T-helper 22 cell (primary cell): Measurements from ENCODE around the gene PHACTR2.
A peak's percentile ranks its signal among the peaks of the same experiment; 100 is the strongest.
"Not testable (repeated sequence)": the region's sequence is repeated elsewhere in the genome, so short reads cannot be mapped to it uniquely, and the experiment has no call there.

Source experiments
- DNase-seq: peaks from one replicate; pipeline ENCODE4 v3.0.0-alpha.2; 2020; ENCODE audit warnings: low read depth

Gene PHACTR2

DNA sequence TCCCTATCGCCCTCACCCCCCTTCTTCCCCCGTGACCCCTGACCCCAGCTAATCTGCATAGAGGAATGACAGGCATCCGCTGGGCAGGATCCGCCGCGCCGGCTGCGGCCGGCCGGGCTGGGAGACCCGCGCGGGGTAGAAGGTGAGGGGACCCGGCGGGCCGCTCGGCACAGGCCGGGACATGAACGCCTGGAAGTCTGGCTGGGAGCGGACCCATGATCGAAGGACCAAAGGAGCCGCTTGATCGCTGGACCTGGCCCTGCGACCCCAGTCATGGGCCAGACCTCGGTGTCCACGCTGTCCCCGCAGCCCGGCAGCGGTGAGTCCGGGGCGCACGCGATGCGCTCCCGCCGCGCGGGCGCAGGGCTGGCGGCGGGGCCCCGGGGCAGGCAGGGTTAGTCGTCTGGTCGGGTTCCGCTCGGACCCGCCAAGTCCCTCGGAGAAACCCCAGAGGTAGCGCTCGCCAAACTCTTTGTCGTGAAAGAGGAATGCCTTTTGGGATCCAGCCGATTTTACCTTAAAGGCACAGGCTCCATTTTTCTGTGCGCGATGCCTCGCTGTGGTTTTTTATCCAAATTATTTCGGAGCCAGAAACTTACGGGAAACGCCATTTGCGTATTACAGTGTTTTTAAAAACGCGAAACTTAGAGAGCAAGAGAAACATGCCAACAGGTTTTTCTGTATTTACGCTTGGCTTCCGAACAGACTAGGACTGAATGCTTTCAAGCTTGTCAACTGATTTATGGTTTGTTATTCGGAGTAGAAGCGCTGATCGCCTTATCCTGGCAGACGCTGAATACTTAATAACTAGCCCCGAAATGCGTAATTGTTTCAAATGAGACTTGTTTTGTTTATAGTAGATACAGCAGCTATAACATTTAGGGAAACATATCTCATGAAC, at the start of gene PHACTR2:
Gene PHACTR2, plus strand, starts transcription at position 75 of the 901 bp plus-strand sequence. Its CDS starts 199 bp downstream, at position 274.
- DNase-seq = peak; percentile 13

DNA sequence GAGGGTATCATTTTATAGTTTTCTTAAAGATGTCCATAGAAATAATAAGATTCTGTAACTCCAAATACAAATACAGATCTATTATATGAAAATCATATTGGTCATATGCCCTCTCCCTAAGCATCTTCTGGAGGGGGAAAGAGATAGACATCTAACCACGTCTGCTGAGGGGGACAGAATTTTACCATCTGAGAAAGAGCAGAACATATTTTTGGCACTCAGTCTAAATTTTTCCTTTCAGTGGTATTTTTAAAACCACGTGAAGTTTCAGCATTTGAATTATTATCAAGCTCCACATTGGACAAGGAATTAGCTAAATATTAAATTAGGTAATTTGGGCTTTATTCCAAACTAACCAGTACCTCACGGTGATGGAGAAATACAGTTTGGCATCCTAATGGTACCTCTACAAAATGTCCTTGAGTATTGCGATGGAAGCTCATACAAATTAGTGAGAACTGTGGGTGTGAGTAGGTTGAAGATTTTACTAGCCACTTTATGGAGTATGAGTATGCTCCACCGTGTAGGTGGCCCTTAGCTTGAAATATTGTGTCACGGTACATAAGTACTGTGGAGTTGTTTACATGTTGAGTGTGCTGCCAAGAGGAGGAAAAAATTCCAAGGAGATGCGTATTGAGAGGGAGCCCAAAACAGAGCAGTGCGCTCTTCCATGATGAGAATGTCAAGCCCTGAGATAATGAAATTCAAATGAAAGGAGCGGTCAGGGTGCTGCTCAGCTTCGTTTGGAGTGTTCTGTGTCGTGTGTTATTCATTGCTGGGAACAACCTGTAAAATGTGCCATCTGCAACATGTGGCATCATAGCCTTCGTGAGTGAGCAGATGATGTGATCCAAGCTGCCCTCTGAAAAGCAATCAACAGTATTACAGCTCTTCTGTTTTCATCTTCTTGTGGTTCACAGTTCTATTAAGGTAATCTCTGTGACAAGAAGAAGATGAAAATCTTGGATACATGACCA, 48.4 kb upstream of the PHACTR2 start:
- DNase-seq = no peak

DNA sequence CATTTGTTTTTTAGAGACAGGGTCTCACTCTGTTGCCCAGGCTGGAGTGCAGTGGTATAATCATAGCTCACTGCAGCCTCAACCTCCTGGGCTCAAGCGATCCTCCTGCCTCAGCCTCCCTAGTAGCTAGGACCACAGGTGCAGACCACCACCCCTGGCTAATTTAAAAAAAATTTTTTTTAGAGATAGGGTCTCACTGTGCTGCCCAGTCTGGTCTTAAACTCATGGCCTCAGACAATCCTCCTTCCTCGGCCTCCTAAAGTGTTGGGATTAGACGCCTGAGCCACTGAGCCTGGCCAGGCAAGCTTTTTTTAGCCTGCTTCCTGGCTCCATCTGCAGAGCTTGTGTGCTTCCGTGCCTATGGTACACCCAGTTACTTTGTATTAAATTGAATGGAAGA, 46.6 kb upstream of the PHACTR2 start:
- not testable (repeated sequence) for DNase-seq

DNA sequence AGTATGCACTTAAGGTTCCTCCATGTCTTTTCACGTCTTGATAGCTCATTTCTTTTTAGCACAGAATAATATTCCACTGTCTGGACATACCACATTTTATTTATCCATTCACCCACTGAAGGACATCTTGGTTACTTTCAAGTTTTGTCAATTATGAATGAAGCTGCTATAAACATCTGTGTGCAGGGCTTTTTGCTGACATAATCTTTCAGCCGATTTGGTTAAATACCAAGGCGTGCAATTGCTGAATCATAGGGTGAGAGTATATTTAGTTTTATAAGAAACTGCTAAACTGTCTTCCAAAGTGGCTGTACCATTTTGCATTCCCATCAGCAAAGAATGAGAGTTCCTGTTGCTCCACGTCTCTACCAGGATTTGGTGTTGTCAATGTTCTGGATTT, 44.9 kb upstream of the PHACTR2 start:
- no peak for DNase-seq

DNA sequence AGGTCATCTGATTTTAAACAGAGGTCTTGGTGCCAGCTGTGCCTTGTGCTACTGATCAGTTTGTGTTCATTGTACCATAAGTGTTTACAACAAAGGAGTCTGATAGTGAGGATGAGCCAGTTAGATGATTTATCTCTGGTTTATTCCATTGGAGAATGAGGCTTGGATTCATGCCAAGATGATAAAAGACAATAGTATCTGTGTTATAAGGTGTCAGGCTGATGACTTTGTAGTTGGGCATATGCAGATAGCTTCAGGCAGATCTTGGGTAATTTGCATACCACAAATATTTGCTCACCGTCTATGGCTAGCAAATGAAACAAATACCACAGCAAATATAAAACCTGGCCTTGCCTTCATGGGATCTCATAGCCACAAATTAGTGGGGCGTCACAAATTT, 43.3 kb upstream of the PHACTR2 start:
- no peak for DNase-seq

DNA sequence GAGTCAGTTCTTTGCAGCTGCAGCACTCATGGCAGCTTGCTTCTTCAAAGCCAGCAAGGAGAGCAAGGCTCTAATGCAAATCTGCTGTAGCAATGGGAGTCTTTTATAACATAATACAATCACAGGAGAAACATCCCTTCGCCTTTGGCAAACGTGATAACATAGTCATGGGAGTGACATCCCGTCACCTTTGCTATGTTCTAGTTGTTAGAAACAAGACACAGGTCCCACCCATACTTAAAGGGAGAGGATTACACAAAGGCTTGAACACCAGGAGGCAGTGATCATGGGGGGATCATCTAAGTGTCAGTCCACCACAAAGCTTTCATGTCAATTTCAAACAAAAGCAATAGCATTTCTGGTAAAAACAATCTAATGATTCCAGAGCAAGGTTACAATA, 40.1 kb upstream of the PHACTR2 start:
- no peak for DNase-seq

DNA sequence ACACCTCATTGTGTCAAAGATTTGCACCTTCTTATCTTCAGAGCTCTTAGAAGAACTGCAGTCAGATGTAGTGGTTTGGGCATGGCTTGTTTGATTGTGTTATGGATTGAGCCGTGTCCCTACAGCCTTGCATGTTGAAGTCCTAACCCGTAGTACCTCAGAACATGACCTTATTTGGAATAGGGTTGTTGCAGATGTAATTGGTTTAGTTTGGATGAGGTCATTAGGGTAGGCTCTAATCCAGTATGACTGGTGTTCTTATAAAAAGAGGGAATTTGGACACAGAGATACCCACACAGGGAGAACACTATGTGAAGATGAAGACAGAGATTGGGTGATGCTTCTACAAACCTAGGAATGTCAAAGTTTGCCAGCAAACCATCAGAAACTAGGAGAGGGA, 35.4 kb upstream of the PHACTR2 start:
- DNase-seq = no peak

DNA sequence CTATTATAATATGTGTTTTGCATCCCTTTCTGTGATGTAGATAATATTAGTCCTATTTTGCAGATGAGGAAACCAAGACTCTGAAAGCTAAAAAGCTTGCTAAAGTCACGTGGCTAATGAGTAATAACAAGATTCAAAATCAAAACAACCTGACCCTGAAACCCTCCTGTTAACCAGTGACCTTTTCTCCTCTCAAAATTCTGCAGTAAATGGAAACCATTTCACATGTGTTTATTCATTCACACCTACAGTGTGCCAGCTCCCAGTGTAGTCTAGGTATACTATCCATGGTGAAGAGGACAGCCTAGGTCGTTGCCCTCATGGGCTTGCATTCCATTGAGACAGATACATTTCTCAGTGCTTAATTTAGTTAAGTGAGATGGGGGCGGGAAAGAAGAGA, 30.6 kb upstream of the PHACTR2 start:
- DNase-seq = no peak

DNA sequence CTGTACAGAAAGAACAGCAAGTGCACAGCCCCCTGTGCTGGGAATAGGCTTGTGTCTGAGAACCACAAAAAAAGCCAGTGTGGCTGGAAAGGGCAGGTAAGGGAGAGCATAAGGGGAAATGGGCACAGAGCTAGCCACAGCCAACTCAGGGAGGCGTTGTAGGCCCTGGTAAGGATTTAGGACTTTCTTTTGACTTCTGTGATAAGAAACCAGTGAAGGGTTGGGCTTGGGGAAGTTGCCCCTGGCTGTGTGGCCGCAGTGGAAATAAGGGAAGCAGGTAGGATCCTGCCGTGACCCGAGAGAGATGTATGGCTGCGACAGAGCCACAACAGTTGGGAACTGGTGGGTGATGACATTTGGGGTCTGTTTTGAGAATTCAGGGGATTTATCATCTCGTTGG, 30.0 kb upstream of the PHACTR2 start:
- DNase-seq = no peak

DNA sequence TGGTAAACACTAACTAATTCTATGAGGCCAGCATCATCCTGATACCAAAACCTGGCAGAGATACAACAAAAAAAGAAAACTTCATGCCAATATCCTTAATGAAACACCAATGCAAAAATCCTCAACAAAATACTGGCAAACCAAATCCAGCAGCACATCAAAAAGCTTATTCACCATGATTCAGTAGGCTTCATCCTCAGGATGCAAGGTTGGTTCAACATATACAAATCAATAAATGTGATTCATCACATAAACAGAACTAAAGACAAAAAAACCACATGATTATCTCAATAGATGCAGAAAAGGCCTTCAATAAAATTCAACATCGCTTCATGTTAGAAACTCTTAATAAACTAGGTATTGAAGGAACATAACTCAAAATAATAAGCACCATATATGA, 28.4 kb upstream of the PHACTR2 start:
- DNase-seq = not testable (repeated sequence)

DNA sequence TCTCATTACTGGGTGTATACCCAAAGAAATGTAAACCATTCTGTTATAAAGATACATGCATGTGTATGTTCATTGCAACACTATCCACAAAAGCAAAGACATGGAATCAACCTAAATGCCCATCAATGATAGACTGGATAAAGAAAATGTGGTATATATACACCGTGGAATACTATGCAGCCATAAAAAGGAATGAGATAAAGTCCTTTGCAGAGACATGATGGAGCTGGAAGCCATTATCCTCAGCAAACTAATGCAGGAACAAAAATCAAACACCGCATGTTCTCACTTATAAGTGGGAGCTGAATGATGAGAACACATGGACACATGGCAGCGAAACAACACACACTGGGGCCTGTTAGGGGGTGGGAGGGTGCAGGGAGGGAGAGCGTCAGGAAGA, 26.4 kb upstream of the PHACTR2 start:
- not testable (repeated sequence) for DNase-seq

DNA sequence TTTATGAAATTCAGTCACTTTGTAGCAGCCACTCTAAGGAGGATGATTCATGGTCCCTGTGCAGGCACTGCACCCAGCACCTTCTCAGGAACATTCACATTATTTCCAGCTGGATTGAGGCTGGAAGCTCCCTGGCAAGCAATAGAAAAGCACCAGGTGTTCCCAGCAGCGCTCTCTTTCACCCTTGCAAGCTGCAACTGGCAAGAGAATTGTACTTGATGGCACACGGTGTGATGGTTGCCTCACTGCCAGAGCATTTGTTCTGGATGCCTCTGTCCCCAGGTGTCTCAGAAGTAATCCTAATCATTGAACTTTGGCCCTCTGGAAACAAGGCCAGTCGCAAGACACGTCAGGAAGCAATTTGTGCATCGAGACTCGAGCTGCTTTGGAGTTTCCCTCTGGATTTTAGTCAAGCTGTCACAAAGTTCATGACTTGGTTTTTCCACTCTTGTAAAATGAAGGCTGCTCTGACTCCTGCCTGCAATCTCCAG, 24.9 kb upstream of the PHACTR2 start:
- DNase-seq = no peak

DNA sequence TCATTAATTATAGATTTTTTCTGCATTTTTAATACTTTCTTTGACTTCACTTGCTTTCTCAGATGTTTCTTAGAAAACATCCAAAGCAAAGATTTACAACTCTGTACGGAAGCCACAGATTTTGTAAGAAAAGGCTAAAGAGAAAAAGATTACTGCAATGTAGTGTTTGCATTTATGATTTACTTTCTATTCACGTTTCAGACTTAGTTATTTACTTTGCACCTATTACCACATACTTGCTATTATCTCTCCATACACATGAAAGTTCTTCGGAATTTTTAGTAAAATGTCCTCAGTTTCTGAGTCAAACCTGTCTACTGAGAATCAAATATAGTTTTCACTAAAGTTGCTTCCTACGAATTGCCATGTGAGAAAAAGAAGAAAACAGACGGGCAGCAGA, 22.2 kb upstream of the PHACTR2 start:
- DNase-seq = no peak

DNA sequence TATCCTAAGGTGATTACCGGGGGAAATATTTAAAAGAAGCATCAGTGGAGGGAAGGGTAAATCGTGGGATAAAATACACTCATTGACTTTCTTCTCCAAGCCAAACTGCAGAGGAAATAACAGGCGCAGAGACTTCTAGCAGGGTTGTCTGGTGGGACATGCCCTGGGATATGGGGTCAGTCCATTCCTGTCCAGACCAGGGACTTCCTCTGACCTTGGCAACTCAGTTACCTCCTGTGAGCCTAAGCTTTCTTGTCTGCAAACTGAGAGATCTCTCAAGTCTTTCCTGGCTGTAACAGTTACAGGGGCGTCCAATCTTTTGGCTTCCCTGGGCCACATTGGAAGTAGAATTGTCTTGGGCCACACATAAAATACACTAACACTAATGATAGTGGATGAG, 21.7 kb upstream of the PHACTR2 start:
- no peak for DNase-seq

DNA sequence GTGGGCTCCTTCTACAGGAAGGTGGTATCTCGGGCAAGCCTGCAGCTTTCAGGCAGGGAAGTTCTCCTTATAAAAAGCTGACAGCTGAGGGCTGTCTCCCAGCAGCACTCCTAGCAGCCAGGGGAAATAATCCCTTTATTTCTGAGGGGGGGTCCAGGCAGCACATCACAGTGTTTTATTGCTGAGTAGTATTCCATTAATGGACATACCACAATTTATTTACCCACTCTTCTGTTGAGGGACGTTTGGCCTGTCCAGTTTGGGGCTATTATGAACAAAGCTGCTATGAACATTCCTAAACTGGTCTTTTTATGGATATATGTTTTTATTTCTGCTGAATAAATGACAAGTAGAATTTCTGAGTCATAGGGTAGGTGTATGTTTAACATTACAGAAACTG, 20.0 kb upstream of the PHACTR2 start:
- no peak for DNase-seq

DNA sequence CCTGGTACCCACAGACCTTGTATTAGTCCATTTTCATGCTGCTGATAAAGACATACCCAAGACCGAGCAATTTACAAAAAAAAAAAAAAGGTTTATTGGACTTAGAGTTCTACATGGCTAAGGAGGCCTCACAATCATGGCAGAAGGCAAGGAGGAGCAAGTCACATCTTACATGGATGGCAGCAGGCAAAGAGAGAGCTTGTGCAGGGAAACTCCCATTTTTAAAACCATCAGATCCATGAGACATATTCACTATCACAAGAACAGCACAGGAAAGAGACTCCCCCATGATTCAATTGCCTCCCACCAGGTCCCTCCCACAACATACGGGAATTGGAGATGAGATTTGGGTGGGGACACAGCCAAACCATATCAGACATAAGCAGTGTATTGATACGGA, 17.6 kb upstream of the PHACTR2 start:
- not testable (repeated sequence) for DNase-seq

DNA sequence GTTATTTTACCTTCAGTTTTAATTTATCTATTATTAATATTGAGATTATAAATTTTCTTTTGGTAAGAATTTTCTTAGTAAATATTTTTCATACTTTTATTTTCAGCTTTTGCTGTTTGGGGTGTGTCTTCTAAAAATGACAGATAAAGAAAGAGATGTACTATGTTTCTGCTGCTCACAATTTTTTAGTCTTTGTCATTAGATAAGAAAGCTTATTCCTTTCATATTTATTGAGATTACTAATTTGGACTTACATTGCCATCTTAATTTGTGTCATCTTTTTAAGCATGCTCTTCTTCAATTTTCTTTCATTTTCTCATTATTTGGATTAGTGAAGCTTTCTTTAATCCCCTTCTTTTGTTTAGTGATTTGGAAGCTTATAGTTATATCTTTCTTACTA, 13.6 kb upstream of the PHACTR2 start:
- DNase-seq = no peak

DNA sequence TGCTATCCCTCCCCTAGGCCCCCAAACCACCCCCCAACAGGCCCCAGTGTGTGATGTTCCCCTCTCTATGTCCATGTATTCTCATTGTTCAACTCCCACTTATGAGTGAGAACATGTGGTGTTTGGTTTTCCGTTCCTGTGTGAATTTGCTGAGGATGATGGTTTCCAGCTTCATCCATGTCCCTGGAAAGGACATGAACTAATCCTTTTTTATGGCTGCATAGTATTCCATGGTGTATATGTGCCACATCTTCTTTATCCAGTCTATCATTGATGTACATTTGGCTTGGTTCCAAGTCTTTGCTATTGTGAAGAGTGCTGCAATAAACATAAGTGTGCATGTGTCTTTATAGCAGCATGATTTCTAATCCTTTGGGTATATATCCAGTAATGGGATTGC, 11.8 kb upstream of the PHACTR2 start:
- not testable (repeated sequence) for DNase-seq

DNA sequence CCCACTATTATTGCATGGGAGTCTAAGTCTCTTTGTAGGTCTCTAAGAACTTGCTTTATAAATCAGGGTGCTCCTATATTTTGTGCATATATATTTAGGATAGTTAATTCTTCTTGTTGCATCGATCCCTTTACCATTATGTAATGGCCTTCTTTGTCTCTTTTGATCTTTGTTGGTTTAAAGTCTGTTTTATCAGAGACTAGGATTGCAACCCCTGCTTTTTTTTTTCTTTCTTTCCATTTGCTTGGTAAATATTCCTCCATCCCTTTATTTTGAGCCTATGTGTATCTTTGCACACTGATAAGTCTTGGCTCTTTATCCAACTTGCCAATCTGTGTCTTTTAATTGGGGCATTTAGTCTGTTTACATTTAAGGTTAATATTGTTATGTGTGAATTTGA, 8.3 kb upstream of the PHACTR2 start:
- DNase-seq = not testable (repeated sequence)

DNA sequence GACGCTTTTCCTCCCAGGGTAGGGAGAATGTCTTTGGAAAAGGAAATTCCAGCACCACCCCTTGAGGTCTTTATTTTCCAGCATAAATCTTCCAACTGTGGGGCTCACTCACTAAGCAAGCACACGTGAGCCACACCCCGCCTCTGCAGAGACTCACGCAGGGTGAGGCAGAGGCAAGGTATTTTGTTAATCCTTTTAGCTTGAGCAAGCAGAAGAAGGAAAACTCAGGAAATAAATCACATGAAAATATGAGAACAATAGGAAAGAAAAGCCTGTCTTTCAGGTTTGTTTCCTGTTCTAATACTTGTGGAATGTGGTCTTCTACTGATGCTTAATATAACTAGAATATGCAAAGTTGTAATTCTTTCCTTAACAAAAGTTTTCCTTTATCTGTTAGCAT, 4.1 kb upstream of the PHACTR2 start:
- DNase-seq = no peak

DNA sequence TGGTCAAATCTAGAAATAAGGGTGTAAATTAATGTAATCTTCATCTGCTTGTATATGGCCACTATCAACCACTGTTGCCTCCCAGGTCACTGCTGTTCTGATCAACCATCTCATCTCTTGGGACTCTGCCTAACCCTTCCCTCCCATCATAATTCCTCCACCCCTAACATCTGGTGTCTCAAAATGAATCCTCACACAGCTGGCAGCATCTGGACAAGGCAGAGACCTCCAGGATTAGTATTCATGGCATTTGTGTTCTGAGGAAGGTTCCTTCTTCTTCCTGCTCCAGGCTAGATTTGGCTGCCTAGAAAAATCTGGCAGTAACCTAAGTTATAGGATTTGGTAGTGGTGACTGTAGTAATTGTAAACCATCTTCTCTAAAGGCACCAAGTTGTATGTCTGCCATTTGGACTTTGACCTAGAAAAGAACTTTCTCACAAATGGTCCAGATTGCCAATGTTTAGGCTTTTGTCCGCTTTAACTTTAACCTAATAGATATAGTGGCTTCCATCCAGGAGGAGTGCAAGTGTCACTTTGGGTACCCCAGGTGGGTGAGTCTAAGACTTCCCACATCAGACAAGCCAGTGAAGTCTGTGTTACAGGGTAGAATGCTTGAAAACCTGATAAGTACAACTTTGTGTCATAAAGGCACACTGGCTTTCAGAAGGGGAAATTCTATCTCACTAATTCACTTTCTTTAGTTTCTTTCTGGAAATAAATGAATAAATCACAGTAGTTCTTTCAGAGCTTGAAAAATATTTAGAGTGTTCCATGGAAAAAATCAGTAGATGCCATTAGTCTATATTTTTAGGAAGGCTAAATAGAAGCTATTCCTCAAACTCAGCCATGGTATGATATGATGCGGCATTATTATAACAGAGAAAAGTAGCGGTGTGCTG, 3.0 kb upstream of the PHACTR2 start:
- no peak for DNase-seq
